Neural cell (in vitro differentiated cells): ENCODE data around the gene RNF32. TPM values are rescaled to one million over a fixed set of nuclear protein-coding genes. Genes with fewer than 3 reads are reported as not detected.

Experiments used
- H2AFZ ChIP-seq: fragments of 200-600, 300-800 bp; sonication (generic), shearing (Covaris generic); 2 replicates; pipeline ENCODE4 v1.6.0; 2014; ENCODE audit warnings: low read depth, mild to moderate bottlenecking, antibody characterized with exemption, low read length, moderate library complexity
- H3F3A ChIP-seq: fragments of 200-600 bp; shearing (Covaris generic); 2 replicates; pipeline ENCODE4 v1.6.1; 2016; ENCODE audit warnings: mild to moderate bottlenecking, moderate library complexity, mixed read lengths, antibody characterized with exemption, low read length; ENCODE audit not compliant: insufficient read depth, poor library complexity, severe bottlenecking
- H3K27ac ChIP-seq: fragments of 200-600, 300-800 bp; sonication (generic), shearing (Covaris generic); 2 replicates; pipeline ENCODE4 v1.5.1; 2014; ENCODE audit warnings: mild to moderate bottlenecking, low read length, moderate library complexity
- H3K27me3 ChIP-seq: fragments of 300-800, 200-600 bp; sonication (generic), shearing (Covaris generic); 2 replicates; pipeline ENCODE4 v1.6.0; 2014; ENCODE audit warnings: mild to moderate bottlenecking, low read depth, low read length, moderate library complexity; ENCODE audit not compliant: insufficient read depth
- H3K36me3 ChIP-seq: fragments of 300-800, 200-600 bp; sonication (generic), shearing (Covaris generic); 2 replicates; pipeline ENCODE4 v1.5.1; 2014; ENCODE audit warnings: mild to moderate bottlenecking, antibody characterized with exemption, low read length, moderate library complexity; ENCODE audit not compliant: insufficient read depth
- H3K4me2 ChIP-seq: fragments of 300-800, 200-600 bp; sonication (generic), shearing (Covaris generic); 2 replicates; pipeline ENCODE4 v1.6.0; 2014; ENCODE audit warnings: mild to moderate bottlenecking, low read length
- H3K4me3 ChIP-seq: fragments of 300-800, 200-600 bp; sonication (generic), shearing (Covaris generic); 2 replicates; pipeline ENCODE4 v1.5.1; 2014; ENCODE audit warnings: mild to moderate bottlenecking, low read length, moderate library complexity
- H3K79me2 ChIP-seq: fragments of 200-600 bp; shearing (Covaris generic); replicated peaks from 2 replicates; pipeline ENCODE4 v1.6.0; 2014; ENCODE audit warnings: mild to moderate bottlenecking, low read length, moderate library complexity; ENCODE audit not compliant: insufficient read depth
- H3K9ac ChIP-seq: fragments of 300-800, 200-600 bp; sonication (generic), shearing (Covaris generic); 2 replicates; pipeline ENCODE4 v1.6.1; 2016; ENCODE audit warnings: mild to moderate bottlenecking, low read length, mixed read lengths
- H3K9me2 ChIP-seq: fragments of 200-600 bp; shearing (Covaris generic); 2 replicates; pipeline ENCODE4 v1.6.1; 2016; ENCODE audit warnings: mild to moderate bottlenecking, low read length, mixed read lengths; ENCODE audit not compliant: insufficient read depth
- H3K9me3 ChIP-seq: fragments of 200-600, 300-800 bp; sonication (generic), shearing (Covaris generic); 2 replicates; pipeline ENCODE4 v1.6.1; 2016; ENCODE audit warnings: mild to moderate bottlenecking, mixed run types, low read length, moderate library complexity, mixed read lengths
- H4K20me1 ChIP-seq: fragments of 200-600 bp; shearing (Covaris generic); 2 replicates; pipeline ENCODE4 v1.6.1; 2016; ENCODE audit warnings: mild to moderate bottlenecking, mixed run types; ENCODE audit not compliant: insufficient read depth
- EZH2 ChIP-seq: fragments of 200-600, 300-800 bp; shearing (Covaris generic), sonication (generic); IDR thresholded peaks from 2 replicates; pipeline ENCODE4 v1.6.1; 2014; ENCODE audit warnings: antibody characterized with exemption, low read length, borderline replicate concordance, mild to moderate bottlenecking; ENCODE audit not compliant: insufficient read depth, poor library complexity, severe bottlenecking
- polyA plus RNA-seq: library from polyadenylated mRNA; depleted of rRNA; stranded (reverse); fragments of >200 nt; gene quantifications from 2 replicates; pipeline ENCODE4 v1.2.3, GENCODE V29; 2014

The RNF32 gene
- polyA plus RNA-seq, 1 donor from 2014 or later = 2.6 TPM

DNA sequence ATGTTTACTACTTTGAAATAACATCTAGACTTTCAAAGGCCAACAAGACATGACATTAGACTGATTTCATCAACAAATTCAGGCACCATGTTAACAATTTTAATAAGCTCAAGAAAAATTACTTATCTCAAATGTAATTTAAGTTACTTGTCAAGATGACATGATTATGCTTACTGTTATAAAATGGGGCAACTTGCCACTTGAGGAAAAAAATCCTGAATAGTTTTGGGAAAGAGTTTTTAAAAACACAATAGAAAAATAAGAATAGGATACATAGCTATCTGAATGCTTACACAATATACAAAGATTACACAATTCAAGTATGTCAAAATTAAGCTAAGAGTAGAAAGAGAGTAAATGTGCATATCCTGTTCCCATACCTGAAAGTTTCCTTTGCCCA, 85.4 kb downstream of the RNF32 start:
- H3K27me3 ChIP-seq = no peaks in the 10 kb centered on the region
- no peaks in the 10 kb centered on the region for H3K9me3 ChIP-seq
- H3K9me2 ChIP-seq = no peaks in the 10 kb centered on the region
- H2AFZ ChIP-seq = no peak overlapping the region
- H3K9ac ChIP-seq = no peak overlapping the region
- TF ChIP-seq EZH2 = no peak
- no peaks in the 10 kb centered on the region for H3K36me3 ChIP-seq
- no peaks in the 10 kb centered on the region for H3K79me2 ChIP-seq
- no peak overlapping the region for H3K27ac ChIP-seq
- H3K4me3 ChIP-seq = no peak overlapping the region
- H3F3A ChIP-seq = no peaks in the 10 kb centered on the region
- H3K4me2 ChIP-seq = no peak overlapping the region
- H4K20me1 ChIP-seq = no peaks in the 10 kb centered on the region
